Mesenchymal stem cell (in vitro differentiated cells and primary cell): ENCODE measurements around the gene GTF2F2.

Experiments
- DNase-seq: peaks from one replicate; pipeline ENCODE4 v3.0.0-alpha.2; 2013
- H2AFZ ChIP-seq: one replicate; pipeline ENCODE4 v1.6.1; 2013; ENCODE audit warnings: low read depth, mild to moderate bottlenecking, control low read depth, inconsistent platforms, low read length, moderate library complexity
- H2AK5ac ChIP-seq: 2 replicates; pipeline ENCODE4 v1.6.1; 2013; ENCODE audit warnings: low read length, moderate library complexity, mild to moderate bottlenecking, inconsistent platforms; ENCODE audit not compliant: severe bottlenecking
- H2BK120ac ChIP-seq: one replicate; pipeline ENCODE4 v1.6.1; 2013; ENCODE audit warnings: low read depth, mild to moderate bottlenecking, inconsistent platforms, low read length, moderate library complexity
- H2BK12ac ChIP-seq, 2 experiments: one replicate each; pipeline ENCODE4 v1.6.1; 2013; ENCODE audit warnings: inconsistent platforms in 2 of 2, low read length in 2 of 2, mild to moderate bottlenecking in 2 of 2, moderate library complexity in 2 of 2, control low read depth in 1 of 2
- H2BK15ac ChIP-seq: one replicate; pipeline ENCODE4 v1.6.1; 2013; ENCODE audit warnings: mild to moderate bottlenecking, low read depth, inconsistent platforms; ENCODE audit not compliant: poor library complexity, severe bottlenecking
- H2BK5ac ChIP-seq: 2 replicates; pipeline ENCODE4 v1.6.1; 2013; ENCODE audit warnings: low read depth, mild to moderate bottlenecking, low read length, control low read depth, inconsistent platforms; ENCODE audit not compliant: poor library complexity, severe bottlenecking
- H3K14ac ChIP-seq, 2 experiments: one replicate each; pipeline ENCODE4 v1.6.1; 2013; ENCODE audit warnings: inconsistent platforms in 2 of 2, low read length in 2 of 2, control low read depth in 1 of 2, mild to moderate bottlenecking in 1 of 2, moderate library complexity in 1 of 2
- H3K18ac ChIP-seq, 2 experiments: one replicate each; pipeline ENCODE4 v1.6.1; 2013; ENCODE audit warnings: inconsistent platforms in 2 of 2, low read length in 2 of 2, control low read depth in 1 of 2, low read depth in 1 of 2, mild to moderate bottlenecking in 1 of 2
- H3K23ac ChIP-seq, 2 experiments: one replicate each; pipeline ENCODE4 v1.6.1; 2013; ENCODE audit warnings: inconsistent platforms in 2 of 2, low read length in 2 of 2, mild to moderate bottlenecking in 2 of 2, moderate library complexity in 2 of 2, control low read depth in 1 of 2
- H3K27ac ChIP-seq: 2 replicates; pipeline ENCODE4 v1.5.1; 2013; ENCODE audit warnings: mild to moderate bottlenecking, moderate library complexity, low read length, control low read depth, inconsistent platforms; ENCODE audit not compliant: poor library complexity, severe bottlenecking
- H3K27me3 ChIP-seq, 2 experiments: 2 replicates each; pipeline versions ENCODE4 v1.6.1 to v1.7.0; 2013; ENCODE audit warnings: low read length in 2 of 2, mild to moderate bottlenecking in 2 of 2, moderate library complexity in 2 of 2, control low read depth in 1 of 2, inconsistent platforms in 1 of 2; ENCODE audit not compliant: control insufficient read depth in 1 of 2, insufficient read depth in 1 of 2
- H3K36me3 ChIP-seq, 2 experiments: 2 replicates each; pipeline versions ENCODE4 v1.6.1 to v1.7.0; 2013; ENCODE audit warnings: low read length in 2 of 2, control low read depth in 1 of 2, inconsistent platforms in 1 of 2, low read depth in 1 of 2, mild to moderate bottlenecking in 1 of 2; ENCODE audit not compliant: insufficient read depth in 2 of 2, control insufficient read depth in 1 of 2
- H3K4ac ChIP-seq, 2 experiments: one replicate each; pipeline ENCODE4 v1.6.1; 2013; ENCODE audit warnings: inconsistent platforms in 2 of 2, low read length in 2 of 2, mild to moderate bottlenecking in 2 of 2, moderate library complexity in 2 of 2, control low read depth in 1 of 2, low read depth in 1 of 2
- H3K4me1 ChIP-seq: 2 replicates; pipeline ENCODE4 v1.6.1; 2013; ENCODE audit warnings: low read depth, low read length, control low read depth; ENCODE audit not compliant: control insufficient read depth, insufficient read depth
- H3K4me2 ChIP-seq: 2 replicates; pipeline ENCODE4 v1.6.1; 2013; ENCODE audit warnings: low read length, mild to moderate bottlenecking, inconsistent platforms; ENCODE audit not compliant: poor library complexity, severe bottlenecking
- H3K4me3 ChIP-seq, 2 experiments: 2 replicates each; pipeline versions ENCODE4 v1.5.1 to v1.7.0; 2013; ENCODE audit warnings: low read length in 2 of 2, mild to moderate bottlenecking in 2 of 2, control low read depth in 1 of 2, low read depth in 1 of 2; ENCODE audit not compliant: insufficient read depth in 1 of 2
- H3K79me1 ChIP-seq: replicated peaks from 2 replicates; pipeline ENCODE4 v1.6.1; 2013; ENCODE audit warnings: mild to moderate bottlenecking, control low read depth, low read length, inconsistent platforms; ENCODE audit not compliant: poor library complexity, severe bottlenecking
- H3K9ac ChIP-seq: 2 replicates; pipeline ENCODE4 v1.7.0; 2013; ENCODE audit warnings: mild to moderate bottlenecking, low read length, moderate library complexity
- H3K9me3 ChIP-seq: 2 replicates; pipeline ENCODE4 v1.7.0; 2013; ENCODE audit warnings: mild to moderate bottlenecking, low read length; ENCODE audit not compliant: control insufficient read depth
- H4K8ac ChIP-seq: one replicate; pipeline ENCODE4 v1.6.1; 2013; ENCODE audit warnings: inconsistent platforms, mild to moderate bottlenecking, low read length, moderate library complexity
- H4K91ac ChIP-seq: one replicate; pipeline ENCODE4 v1.6.1; 2013; ENCODE audit warnings: mild to moderate bottlenecking, low read length, inconsistent platforms
- WGBS: methylation state at CpG from one replicate; pipeline ENCODE4 v1.1.7; 2013; ENCODE audit warnings: mixed read lengths; 5-methylcytosine and 5-hydroxymethylcytosine counted together

GTF2F2 gene

DNA sequence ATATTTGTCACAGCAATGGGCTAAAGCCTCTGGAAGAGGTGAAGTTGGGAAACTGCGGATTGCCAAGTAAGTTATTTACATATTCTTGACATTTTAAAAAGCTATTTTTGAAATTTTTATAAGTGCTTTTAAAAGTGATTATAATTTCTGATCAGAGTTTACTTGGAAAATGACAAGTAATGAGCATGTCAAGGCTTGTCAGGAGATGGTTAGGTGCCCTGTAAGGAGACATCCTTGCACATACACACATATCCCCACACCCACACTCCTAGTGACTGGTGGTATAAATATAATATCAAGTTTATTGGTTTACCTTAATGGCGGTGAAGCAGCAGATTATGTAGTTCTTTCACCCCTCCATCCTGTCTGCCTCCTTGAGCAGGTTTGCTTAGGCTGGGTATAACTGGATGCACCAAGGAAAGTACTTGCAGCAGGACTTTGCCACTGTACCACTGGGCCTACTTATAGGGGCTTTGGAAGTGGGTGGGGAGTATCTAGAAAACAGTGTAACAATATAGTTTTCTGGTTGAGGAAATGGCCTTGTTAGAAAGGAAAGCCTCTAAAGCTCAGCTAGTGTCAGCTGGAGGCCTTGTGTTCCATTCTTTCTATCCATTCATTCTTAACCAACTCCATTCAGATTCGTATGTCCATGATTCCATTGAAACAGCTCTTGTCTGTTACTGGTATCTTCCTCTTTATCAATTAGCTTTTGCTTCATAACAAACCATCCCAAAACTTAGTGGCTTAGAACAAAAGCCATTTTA lies 16.6 kb downstream of the GTF2F2 start:
- Histone ChIP-seq H3K14ac (no peak overlapping the region), H3K9ac (no peak overlapping the region), H4K91ac (no peak overlapping the region), H3K4me3 (no peak overlapping the region), H3K23ac (no peak overlapping the region), H3K4me1 (peaks cover 1% of the 10 kb centered on the region), H2AK5ac (no peak overlapping the region), H3K27me3 (no peaks in the 10 kb centered on the region), H4K8ac (no peak overlapping the region), H3K27ac (no peak overlapping the region), H2BK120ac (no peak overlapping the region), H2BK12ac (no peak overlapping the region), H2BK5ac (no peak overlapping the region), H3K9me3 (no peaks in the 10 kb centered on the region), H3K36me3 (peaks cover 2 to 29% of the 10 kb centered on the region in 2 experiments), H2AFZ (no peak overlapping the region), H3K18ac (no peak overlapping the region), H3K79me1 (peaks cover 17% of the 10 kb centered on the region), H3K4ac (no peak overlapping the region), H2BK15ac (no peak overlapping the region), H3K4me2 (no peak overlapping the region)
- 100% methylated on average over 3 of the region's 3 CpGs for WGBS
- DNase-seq: no peak

DNA sequence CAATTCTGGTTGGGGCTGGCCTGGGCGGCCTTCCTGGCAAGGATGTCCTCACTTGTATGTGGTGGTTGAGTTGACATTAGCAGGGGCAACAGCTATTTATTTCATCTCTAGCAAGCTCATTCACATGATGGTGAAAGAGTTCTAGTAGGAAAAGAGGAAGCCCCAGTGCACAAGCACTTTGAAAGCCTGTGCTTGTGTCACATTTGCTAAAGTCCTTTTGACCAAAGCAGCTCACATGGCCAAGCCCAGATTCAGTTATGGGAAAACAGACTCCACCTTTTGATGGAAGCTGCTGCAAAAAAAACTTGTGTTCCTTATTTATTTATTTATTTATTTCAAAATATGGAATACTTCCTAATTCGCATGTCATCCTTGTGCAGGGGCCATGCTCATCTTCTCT lies 17.2 kb downstream of the GTF2F2 start:
- Histone ChIP-seq H3K79me1 (peaks cover 17% of the 10 kb centered on the region), H3K23ac (no peak overlapping the region), H3K4me3 (no peak overlapping the region), H3K27me3 (no peaks in the 10 kb centered on the region), H2BK120ac (no peak overlapping the region), H2AFZ (no peak overlapping the region), H3K4me1 (peaks cover 1% of the 10 kb centered on the region), H3K9ac (no peak overlapping the region), H3K4me2 (no peak overlapping the region), H3K9me3 (no peaks in the 10 kb centered on the region), H3K14ac (no peak overlapping the region), H2BK12ac (no peak overlapping the region), H3K4ac (no peak overlapping the region), H2BK15ac (no peak overlapping the region), H3K18ac (no peak overlapping the region), H4K8ac (no peak overlapping the region), H2AK5ac (no peak overlapping the region), H4K91ac (no peak overlapping the region), H3K27ac (no peak overlapping the region), H2BK5ac (no peak overlapping the region), H3K36me3 (peaks cover 2 to 29% of the 10 kb centered on the region in 2 experiments)
- no peak for DNase-seq
- WGBS: 93% methylated on average over 2 of the region's 2 CpGs

DNA sequence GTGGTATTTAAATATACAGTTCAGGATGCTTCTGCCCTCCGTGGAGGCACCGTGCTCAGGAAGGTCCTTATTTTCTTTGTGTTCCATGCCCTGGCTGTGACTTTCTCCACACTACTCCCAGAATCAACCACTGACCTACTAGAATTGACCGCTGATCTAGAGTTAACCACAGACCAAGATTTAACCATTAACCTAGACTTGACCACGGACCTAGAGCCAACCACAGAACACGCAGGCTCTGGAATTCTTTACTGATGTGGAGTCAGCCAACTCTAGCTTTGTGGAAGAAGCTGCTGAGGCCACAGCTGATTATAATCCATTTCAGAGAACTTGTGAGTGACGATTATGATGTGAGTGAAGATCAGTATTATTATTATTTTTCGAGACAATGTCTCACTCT lies 18.0 kb downstream of the GTF2F2 start:
- no peak overlapping the region for H3K4me2 ChIP-seq
- no peak overlapping the region for H3K23ac ChIP-seq
- H3K4me1 ChIP-seq: peaks cover 1% of the 10 kb centered on the region
- H3K14ac ChIP-seq: no peak overlapping the region
- H3K9ac ChIP-seq: no peak overlapping the region
- H3K36me3 ChIP-seq: peaks cover 2 to 29% of the 10 kb centered on the region in 2 experiments
- H2BK12ac ChIP-seq: no peak overlapping the region
- DNase-seq: no peak
- H3K27me3 ChIP-seq: no peaks in the 10 kb centered on the region
- no peaks in the 10 kb centered on the region for H3K9me3 ChIP-seq
- 98% methylated on average over 7 of the region's 7 CpGs for WGBS
- peak overlapping the region; percentile 45 for H3K27ac ChIP-seq
- H3K4me3 ChIP-seq: no peak overlapping the region
- no peak overlapping the region for H2AFZ ChIP-seq
- peaks cover 17% of the 10 kb centered on the region for H3K79me1 ChIP-seq
- no peak overlapping the region for H2BK15ac ChIP-seq
- no peak overlapping the region for H2AK5ac ChIP-seq
- H3K18ac ChIP-seq: no peak overlapping the region
- H4K91ac ChIP-seq: no peak overlapping the region
- no peak overlapping the region for H2BK5ac ChIP-seq
- H2BK120ac ChIP-seq: no peak overlapping the region
- H3K4ac ChIP-seq: no peak overlapping the region
- no peak overlapping the region for H4K8ac ChIP-seq

DNA sequence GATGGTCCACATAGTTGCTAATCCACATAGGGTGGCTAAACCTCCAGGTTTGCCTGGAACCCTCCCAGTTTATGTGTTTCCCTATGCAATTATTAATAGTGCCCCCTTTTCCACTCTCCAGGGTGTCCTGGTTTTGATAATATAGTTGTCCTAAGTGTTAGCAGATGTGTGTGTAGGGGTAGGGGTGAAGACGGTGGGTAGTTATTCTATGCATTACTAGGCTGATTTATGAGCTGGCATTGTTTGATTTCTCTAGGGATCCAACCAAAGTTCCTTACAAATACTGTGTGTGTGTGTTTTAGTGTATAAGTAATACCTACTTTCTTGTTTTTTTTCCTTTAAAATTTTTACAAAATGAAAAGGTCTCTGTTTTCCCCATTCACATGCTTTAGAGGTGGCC lies 21.1 kb downstream of the GTF2F2 start:
- Histone ChIP-seq H3K4ac (no peak overlapping the region), H3K27me3 (no peaks in the 10 kb centered on the region), H3K4me3 (no peak overlapping the region), H2AK5ac (no peak overlapping the region), H3K18ac (no peak overlapping the region), H3K79me1 (peaks cover 20% of the 10 kb centered on the region), H2BK120ac (no peak overlapping the region), H3K23ac (no peak overlapping the region), H3K27ac (no peak overlapping the region), H3K36me3 (peaks cover 6 to 29% of the 10 kb centered on the region in 2 experiments), H2BK15ac (no peak overlapping the region), H2BK5ac (no peak overlapping the region), H4K8ac (no peak overlapping the region), H3K9me3 (no peaks in the 10 kb centered on the region), H3K9ac (no peak overlapping the region), H3K14ac (no peak overlapping the region), H3K4me1 (peaks cover 3% of the 10 kb centered on the region), H2BK12ac (no peak overlapping the region), H3K4me2 (no peak overlapping the region), H2AFZ (no peak overlapping the region), H4K91ac (no peak overlapping the region)
- no peak for DNase-seq
- 36% methylated on average over 1 of the region's 1 CpG for WGBS
